ENCODE data around the gene PUS10.

- TF ChIP-seq CTCF (IDR thresholded peaks at IDR 0.05): no peak
- no peak for TF ChIP-seq POLR2A (IDR thresholded peaks at IDR 0.05)
Observed at GRCh38 chr2:60992985-60993392, 25.1 kb downstream of the PUS10 start.

Measured in adrenal gland (tissue), 5 donors.